Activated CD4-positive, alpha-beta T cell treated with anti-CD3 and anti-CD28 coated beads for 24 hours (primary cell): ENCODE results near the gene SFN.
"Not testable (repeated sequence)": the region's sequence is repeated elsewhere in the genome, so short reads cannot be mapped to it uniquely, and the experiment has no call there.

Experiments
- DNase-seq, 2 donors: peaks; one replicate each; pipeline ENCODE4 v3.0.0-alpha.2; 2020; ENCODE audit warnings: low read depth in 2 of 2

The SFN gene

GRCh38 chr1:26864610-26865480, 1.9 kb downstream of the SFN start:
- DNase-seq, result peak; percentile 90 to 93

- not testable (repeated sequence) for DNase-seq
Observed at GRCh38 chr1:26873097-26873496, 10.1 kb downstream of the SFN start.

- no peak for DNase-seq
Observed at GRCh38 chr1:26874896-26875295, 11.9 kb downstream of the SFN start.

- DNase-seq, result no peak
Observed at GRCh38 chr1:26877326-26877725, 14.4 kb downstream of the SFN start.

- DNase-seq, result no peak
Observed at GRCh38 chr1:26879793-26880192, 16.8 kb downstream of the SFN start.

GRCh38 chr1:26881611-26882010, 18.7 kb downstream of the SFN start:
- DNase-seq, result not testable (repeated sequence)

- no peak for DNase-seq
Observed at GRCh38 chr1:26882696-26883463, 19.9 kb downstream of the SFN start.

- DNase-seq, result no peak
Observed at GRCh38 chr1:26887125-26887524, 24.2 kb downstream of the SFN start.

- DNase-seq, result no peak
Observed at GRCh38 chr1:26888231-26888630, 25.3 kb downstream of the SFN start.

GRCh38 chr1:26889551-26890466, 26.9 kb downstream of the SFN start, which contains the start of gene GPN2:
Gene GPN2 (minus strand): TSS chr1:26890283. CDS start chr1:26890096, 187 bp downstream.
- peak; percentile 54 to 65 for DNase-seq

- no peak for DNase-seq
Observed at GRCh38 chr1:26890467-26890796, 27.5 kb downstream of the SFN start.

GRCh38 chr1:26894263-26894662, 31.3 kb downstream of the SFN start:
- no peak for DNase-seq

- DNase-seq, result no peak
Observed at GRCh38 chr1:26897351-26897750, 34.4 kb downstream of the SFN start.

GRCh38 chr1:26900001-26900814, 37.3 kb downstream of the SFN start, which contains the start of gene GPATCH3:
Gene GPATCH3 (minus strand): TSS chr1:26900467. CDS start chr1:26900442, 25 bp downstream.
- DNase-seq, result peak; percentile 74 to 85

- no peak for DNase-seq
Observed at GRCh38 chr1:26900815-26901511, 38.0 kb downstream of the SFN start.

GRCh38 chr1:26907071-26907917, 44.3 kb downstream of the SFN start:
- DNase-seq, result no peak

GRCh38 chr1:26909951-26910342, 47.0 kb downstream of the SFN start:
- DNase-seq, result no peak

GRCh38 chr1:26910343-26911160, 47.6 kb downstream of the SFN start:
- DNase-seq, result no peak
